Aorta (tissue), 5 donors: Measurements from ENCODE around the gene ERGIC1. TPM values are rescaled to one million over a fixed set of nuclear protein-coding genes. Genes with fewer than 3 reads are reported as not detected.

ENCODE experiments used
- ATAC-seq: fragments of 200-7000 bp; cut with Tn5 transposase; one replicate; pipeline ENCODE4 v1.9.1; 2022; ENCODE audit warnings: moderate library complexity; ENCODE audit not compliant: low FRiP score
- DNase-seq, 2 donors: peaks; one replicate each; pipeline ENCODE4 v3.0.0-alpha.2; 2020
- H3K27ac ChIP-seq, 2 donors: one replicate each; pipeline ENCODE4 v1.5.1; 2013; ENCODE audit warnings: low read length in 2 of 2, mild to moderate bottlenecking in 2 of 2, moderate library complexity in 2 of 2, control low read depth in 1 of 2, inconsistent platforms in 1 of 2, low read depth in 1 of 2
- H3K27me3 ChIP-seq, 2 donors: one replicate each; pipeline ENCODE4 v1.6.1; 2013; ENCODE audit warnings: control low read depth in 1 of 2, low read length in 1 of 2, mild to moderate bottlenecking in 1 of 2, moderate library complexity in 1 of 2; ENCODE audit not compliant: insufficient read depth in 2 of 2, control insufficient read depth in 1 of 2
- H3K36me3 ChIP-seq, 2 donors: one replicate each; pipeline ENCODE4 v1.6.1; 2013; ENCODE audit warnings: control low read depth in 1 of 2, low read length in 1 of 2, mild to moderate bottlenecking in 1 of 2; ENCODE audit not compliant: insufficient read depth in 2 of 2, control insufficient read depth in 1 of 2
- H3K4me1 ChIP-seq, 2 donors: one replicate each; pipeline ENCODE4 v1.6.1; 2013; ENCODE audit warnings: low read length in 2 of 2, control low read depth in 1 of 2, mild to moderate bottlenecking in 1 of 2, moderate library complexity in 1 of 2; ENCODE audit not compliant: insufficient read depth in 2 of 2, control insufficient read depth in 1 of 2
- H3K4me3 ChIP-seq, 2 donors: one replicate each; pipeline ENCODE4 v1.5.1; 2013; ENCODE audit warnings: low read length in 2 of 2, control low read depth in 1 of 2, mild to moderate bottlenecking in 1 of 2
- H3K9me3 ChIP-seq: one replicate; pipeline ENCODE4 v1.6.1; 2013; ENCODE audit warnings: mild to moderate bottlenecking, low read length; ENCODE audit not compliant: control insufficient read depth
- WGBS, 2 donors: extraction: QIAGEN DNeasy Blood & Tissue Kit; methylation state at CpG; one replicate each; pipeline ENCODE4 v1.1.7; 2013; 5-methylcytosine and 5-hydroxymethylcytosine counted together
- intact Hi-C, 2 donors: fragments of 100-400 bp; cut with DNase I; formaldehyde crosslinking; loops; one replicate each; pipeline versions ENCODE4 v1.14.2 to v1.15.0; 2022
- polyA plus RNA-seq, 2 donors: library from polyadenylated mRNA; stranded (reverse); fragments of 200-250 nt; gene quantifications; one replicate each; pipeline ENCODE4 v1.2.3, GENCODE V29; 2013
- total RNA-seq, 2 donors: library from RNA; stranded (reverse); fragmentation: NEBNext Ultra II Directional; extraction: Animal tissue kit (Norgen Biotek cat#: 25700); gene quantifications; one replicate each; pipeline ENCODE4 v1.2.1, GENCODE V29; 2021
- donor health status: healthy with polysubstance abuse.
- donor health status: Bipolar disorder and iron deficiency.
- donor health status: DM: no; HTN: no; CAD: no.
- donor health status: DM: no; HTN: no; CAD: no.
- donor health status: DM: yes; HTN: yes; CAD: no.

The ERGIC1 gene
- total and polyA plus RNA-seq, 4 donors, result 122 to 170 (median 130) TPM

DNA sequence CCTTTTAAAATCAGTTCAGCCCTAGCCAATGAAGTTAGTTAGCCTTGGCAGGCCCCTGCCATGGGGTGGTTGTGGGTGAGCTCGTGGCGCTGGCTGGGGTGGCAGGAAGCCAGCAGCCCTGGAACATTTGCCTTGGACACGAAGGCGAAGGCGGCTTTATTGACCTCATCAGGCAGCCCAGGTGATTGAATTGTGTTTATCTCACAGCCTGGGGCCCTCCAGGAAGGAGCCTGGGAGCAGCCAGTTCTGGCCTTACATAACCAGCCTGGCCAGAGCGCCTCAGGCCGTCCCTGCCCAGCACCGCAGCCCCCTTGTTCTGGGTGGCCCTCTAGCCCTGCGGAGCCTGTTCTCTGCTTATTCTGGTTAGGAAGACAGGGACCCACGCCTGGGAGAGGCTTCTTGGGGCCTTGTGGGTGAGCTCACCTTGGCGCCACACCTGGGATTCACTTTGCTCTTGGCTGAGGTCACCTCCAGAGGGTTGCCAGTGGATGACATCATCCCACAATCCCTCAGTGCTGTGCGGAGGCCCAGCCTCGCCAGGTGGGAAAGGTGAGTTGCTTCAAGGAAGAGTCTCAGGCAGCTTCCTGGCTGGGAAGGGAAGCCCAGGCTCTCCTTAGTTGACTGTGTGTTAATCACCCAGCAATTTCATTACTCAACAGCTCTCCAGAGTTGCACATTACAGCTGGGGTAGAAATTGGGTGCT is 70.7 kb downstream of the ERGIC1 start:
- Histone ChIP-seq H3K27me3 (no peaks in the 10 kb centered on the region), H3K4me1 (peaks cover 0 to 6% of the 10 kb centered on the region in 2 donors), H3K36me3 (no peaks in the 10 kb centered on the region), H3K9me3 (no peaks in the 10 kb centered on the region), H3K4me3 (no peak overlapping the region), H3K27ac (peak overlapping the region; percentile 77 to 97)
- intact Hi-C loops, result loop anchor here (2.0 to 5.0 kb wide), 3 partner anchors 26 to 132 kb away; partner anchors contain the start of gene DUSP1 (in 1 of the 2)
- 8 to 13% methylated on average over 13 of the region's 13 CpGs for WGBS, 2 donors
- ATAC-seq (peak; percentile 77), DNase-seq (peak; percentile 81 to 90)

GRCh38 chr5:172905346-172906140 is 71.5 kb downstream of the ERGIC1 start:
- Histone ChIP-seq H3K4me3 (no peak overlapping the region), H3K36me3 (no peaks in the 10 kb centered on the region), H3K4me1 (peaks cover 0 to 6% of the 10 kb centered on the region in 2 donors), H3K9me3 (no peaks in the 10 kb centered on the region), H3K27me3 (no peaks in the 10 kb centered on the region), H3K27ac (peak overlapping the region; percentile 77 to 97)
- intact Hi-C loops, result loop anchor here in 1 of 2 donors (2.0 kb wide), 1 partner anchor 25 kb away; no protein-coding TSS in a partner anchor
- DNase-seq (no peak), ATAC-seq (peak; percentile 28)
- 20 to 33% methylated on average over 26 of the region's 26 CpGs for WGBS, 2 donors

DNA sequence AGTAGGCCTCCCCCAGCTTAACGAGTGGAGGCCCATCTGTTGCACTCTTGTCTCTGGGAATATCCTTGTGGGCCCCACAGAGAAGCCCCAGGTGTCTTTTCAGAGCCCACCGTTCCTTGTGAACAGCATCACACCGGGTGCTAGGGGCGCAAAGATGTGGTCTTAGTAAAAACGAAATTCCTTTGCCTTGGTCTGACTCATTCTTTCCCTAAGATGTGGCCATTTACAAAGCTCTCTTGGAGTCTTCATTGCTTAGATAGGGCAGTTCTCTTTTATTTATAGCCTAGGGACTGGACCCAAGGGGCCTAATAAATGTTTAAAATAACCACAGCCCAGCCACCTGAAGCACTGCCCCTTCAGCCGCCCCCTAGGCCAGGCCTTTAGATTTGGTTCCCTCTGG is 72.4 kb downstream of the ERGIC1 start:
- WGBS, 2 donors, result 2 to 5% methylated on average over 6 of the region's 6 CpGs
- H3K4me1 ChIP-seq, result peaks cover 0 to 6% of the 10 kb centered on the region in 2 donors

GRCh38 chr5:172906888-172907287 is 72.8 kb downstream of the ERGIC1 start:
- peak; percentile 8 for ATAC-seq
- Histone ChIP-seq H3K9me3 (no peaks in the 10 kb centered on the region), H3K27me3 (no peaks in the 10 kb centered on the region), H3K4me3 (no peak overlapping the region), H3K36me3 (no peaks in the 10 kb centered on the region), H3K27ac (peak overlapping the region; percentile 74 to 77), H3K4me1 (peaks cover 0 to 6% of the 10 kb centered on the region in 2 donors)
- DNase-seq, result no peak
- intact Hi-C loops, result no loop called here
- WGBS, 2 donors, result 14 to 15% methylated on average over 10 of the region's 10 CpGs

More for the DNA sequence above, 72.4 kb downstream of the ERGIC1 start:
- ATAC-seq (peak; percentile 3), DNase-seq (no peak)
- peak overlapping the region; percentile 77 to 97 for H3K27ac ChIP-seq
- H3K36me3 ChIP-seq, result no peaks in the 10 kb centered on the region
- no peak overlapping the region for H3K4me3 ChIP-seq
- intact Hi-C loops, result no loop called here
- no peaks in the 10 kb centered on the region for H3K27me3 ChIP-seq
- H3K9me3 ChIP-seq, result no peaks in the 10 kb centered on the region

DNA sequence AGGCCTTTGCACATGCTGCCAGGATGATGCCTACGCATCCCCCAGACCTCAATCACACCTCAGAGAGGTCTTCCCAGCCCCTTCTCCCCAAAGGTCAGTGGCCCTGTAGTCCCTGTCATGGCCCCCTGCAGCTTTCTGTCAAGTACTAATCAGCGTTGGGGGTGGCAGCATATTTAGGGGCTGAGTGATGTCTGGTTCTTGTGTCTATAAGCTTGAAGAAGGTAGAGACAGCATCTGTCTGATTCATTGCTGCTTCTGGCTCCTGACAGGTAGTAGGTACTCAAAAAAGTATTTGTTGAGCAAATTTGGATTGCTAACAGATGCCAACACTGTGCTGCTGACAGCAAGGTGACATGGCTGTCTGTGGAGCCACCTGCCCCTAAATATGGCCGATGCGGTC is 73.6 kb downstream of the ERGIC1 start:
- H3K27ac ChIP-seq, result peak overlapping the region; percentile 12 to 92
- 89 to 95% methylated on average over 4 of the region's 4 CpGs for WGBS, 2 donors

GRCh38 chr5:172908662-172909061 is 74.6 kb downstream of the ERGIC1 start:
- Histone ChIP-seq H3K36me3 (no peaks in the 10 kb centered on the region), H3K4me1 (peaks cover 0 to 1% of the 10 kb centered on the region in 2 donors), H3K4me3 (no peak overlapping the region), H3K27me3 (no peaks in the 10 kb centered on the region), H3K27ac (peak overlapping the region in 1 of 2 donors; percentile 64), H3K9me3 (no peaks in the 10 kb centered on the region)
- ATAC-seq, result no peak
- DNase-seq, result no peak
- intact Hi-C loops, result no loop called here
- 65 to 81% methylated on average over 10 of the region's 10 CpGs for WGBS, 2 donors

More for the DNA sequence above, 73.6 kb downstream of the ERGIC1 start:
- intact Hi-C loops, result no loop called here
- DNase-seq (no peak), ATAC-seq (no peak)
- Histone ChIP-seq H3K9me3 (no peaks in the 10 kb centered on the region), H3K36me3 (no peaks in the 10 kb centered on the region), H3K4me3 (no peak overlapping the region), H3K4me1 (peaks cover 0 to 6% of the 10 kb centered on the region in 2 donors), H3K27me3 (no peaks in the 10 kb centered on the region)

DNA sequence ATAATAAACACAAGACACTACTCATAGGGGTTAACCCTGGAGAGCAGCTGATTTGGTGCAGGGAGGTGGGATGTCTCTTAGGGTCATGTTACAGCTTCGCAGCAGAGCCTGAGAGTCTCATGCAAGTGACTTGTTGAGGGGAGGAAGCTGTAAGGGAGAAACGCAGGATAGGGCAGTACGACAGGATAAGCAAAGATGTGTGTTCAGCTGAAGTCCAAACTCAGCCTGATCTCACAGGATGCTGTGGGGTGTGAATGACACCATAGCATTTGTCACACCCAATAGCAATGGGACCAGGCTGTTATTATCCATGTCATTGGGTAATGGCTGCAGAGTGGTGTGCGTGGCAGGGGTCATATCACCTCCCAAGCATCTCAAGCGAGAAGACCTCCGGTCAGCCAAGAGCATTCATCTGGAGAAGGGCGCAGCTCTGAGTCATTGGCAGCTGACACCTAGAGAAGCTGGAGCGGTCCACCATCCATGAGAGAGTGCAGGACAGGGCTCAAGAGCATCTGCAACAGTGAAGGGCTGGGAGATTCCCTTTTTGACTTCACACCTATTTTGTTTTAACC is 76.0 kb downstream of the ERGIC1 start:
- Histone ChIP-seq H3K36me3 (peaks cover 0 to 1% of the 10 kb centered on the region in 2 donors), H3K4me3 (no peak overlapping the region), H3K27ac (peak overlapping the region in 1 of 2 donors; percentile 28), H3K27me3 (no peaks in the 10 kb centered on the region), H3K4me1 (no peaks in the 10 kb centered on the region), H3K9me3 (no peaks in the 10 kb centered on the region)
- ATAC-seq (no peak), DNase-seq (no peak)
- intact Hi-C loops, result no loop called here
- 72 to 80% methylated on average over 8 of the region's 8 CpGs for WGBS, 2 donors

DNA sequence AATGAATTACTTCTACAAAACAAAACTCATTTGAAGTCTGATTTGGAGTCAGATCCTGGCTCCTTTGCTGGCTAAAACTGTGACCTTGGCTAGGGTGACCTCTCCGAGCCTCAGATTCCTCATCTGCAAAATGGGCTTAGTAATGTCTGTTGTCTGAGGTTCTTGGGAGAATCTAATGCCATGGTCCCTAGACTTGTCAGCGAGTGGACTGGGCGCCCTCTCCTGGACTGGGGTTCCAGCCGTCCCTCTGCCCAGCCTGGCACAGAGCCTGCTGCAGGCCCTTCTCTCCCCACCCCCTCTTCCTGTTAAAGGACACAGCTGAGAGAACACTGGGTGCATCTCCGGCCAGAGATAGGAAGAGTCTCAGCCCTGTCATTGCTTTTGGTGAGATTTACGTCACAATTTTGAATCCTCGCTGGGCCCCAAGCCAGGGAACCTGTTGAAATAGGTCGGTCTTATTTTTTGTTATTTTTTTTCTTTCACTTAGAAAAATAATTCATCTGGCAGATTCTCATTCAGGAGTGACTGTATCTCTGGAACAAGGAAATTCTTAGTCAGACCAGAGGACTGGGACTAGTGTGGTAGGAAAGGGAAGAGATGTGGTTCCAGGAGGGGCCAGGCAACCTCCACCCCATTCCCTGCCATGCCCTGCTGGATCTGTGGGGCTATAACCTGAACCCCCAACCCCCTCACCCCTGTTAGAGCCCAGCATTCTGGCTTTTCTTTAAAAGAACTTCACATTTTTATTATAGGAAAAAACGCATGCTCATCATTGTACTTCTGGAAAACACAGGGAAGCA is 77.0 kb downstream of the ERGIC1 start:
- H3K27ac ChIP-seq, result peak overlapping the region; percentile 69 to 78
- ATAC-seq, result peak; percentile 48
- 41 to 46% methylated on average over 9 of the region's 9 CpGs for WGBS, 2 donors

More for the DNA sequence above, 77.0 kb downstream of the ERGIC1 start:
- no peaks in the 10 kb centered on the region for H3K4me1 ChIP-seq
- peak; percentile 88 to 90 for DNase-seq
- H3K36me3 ChIP-seq, result peaks cover 0 to 1% of the 10 kb centered on the region in 2 donors
- H3K4me3 ChIP-seq, result no peak overlapping the region
- no peaks in the 10 kb centered on the region for H3K9me3 ChIP-seq
- H3K27me3 ChIP-seq, result no peaks in the 10 kb centered on the region
- intact Hi-C loops, result no loop called here
